Activated naive CD8-positive, alpha-beta T cell treated with anti-CD3 and anti-CD28 coated beads, Interleukin-2, amount 50 U/mL, for 16 hours (primary cell): ENCODE results near the gene CES4A.
"Not testable (repeated sequence)": the region's sequence is repeated elsewhere in the genome, so short reads cannot be mapped to it uniquely, and the experiment has no call there.

Experiments used
- DNase-seq: peaks from one replicate; pipeline ENCODE4 v3.0.0-alpha.2; 2020; ENCODE audit warnings: low read depth, low spot score

CES4A gene

DNA sequence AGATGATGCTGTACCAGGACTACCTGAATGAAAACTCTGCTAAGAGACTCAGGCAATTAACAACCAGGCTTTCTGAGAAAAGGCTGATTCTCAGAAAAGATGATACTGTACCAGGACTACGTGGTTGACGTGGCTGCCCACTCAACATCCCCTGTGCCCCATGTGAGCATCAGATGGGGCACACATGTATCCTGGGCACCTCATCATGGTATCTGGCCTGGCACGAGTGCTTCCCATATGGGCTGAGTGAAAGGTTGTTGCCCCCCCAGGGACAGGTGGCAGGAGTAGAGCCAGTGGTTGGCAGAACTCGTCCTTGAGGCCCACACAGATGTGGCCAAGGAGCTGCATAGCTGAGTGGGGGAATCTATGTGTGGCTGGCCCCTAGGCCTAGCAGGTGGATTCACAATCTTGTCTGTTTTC is 3.5 kb upstream of the CES4A start:
- DNase-seq: no peak

DNA sequence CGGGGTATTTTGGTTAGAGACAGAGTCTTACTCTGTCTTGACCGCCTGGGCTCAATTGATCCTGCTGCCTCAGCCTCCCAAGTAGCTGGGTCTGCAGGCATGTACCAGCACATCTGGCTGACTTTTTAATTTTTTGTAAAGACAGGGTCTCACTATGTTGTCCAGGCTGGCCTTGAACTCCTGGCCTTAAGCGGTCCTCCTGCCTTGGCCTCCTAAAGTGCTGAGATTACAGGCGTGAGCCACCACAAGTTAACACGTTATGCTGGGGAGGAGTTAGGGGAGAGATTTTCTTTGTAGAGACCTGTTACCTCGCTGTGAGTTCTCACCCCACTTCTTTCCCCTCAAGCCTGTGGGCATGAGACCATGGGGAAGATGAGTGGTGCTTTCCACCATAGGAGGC is 1.8 kb upstream of the CES4A start:
- DNase-seq: no peak

DNA sequence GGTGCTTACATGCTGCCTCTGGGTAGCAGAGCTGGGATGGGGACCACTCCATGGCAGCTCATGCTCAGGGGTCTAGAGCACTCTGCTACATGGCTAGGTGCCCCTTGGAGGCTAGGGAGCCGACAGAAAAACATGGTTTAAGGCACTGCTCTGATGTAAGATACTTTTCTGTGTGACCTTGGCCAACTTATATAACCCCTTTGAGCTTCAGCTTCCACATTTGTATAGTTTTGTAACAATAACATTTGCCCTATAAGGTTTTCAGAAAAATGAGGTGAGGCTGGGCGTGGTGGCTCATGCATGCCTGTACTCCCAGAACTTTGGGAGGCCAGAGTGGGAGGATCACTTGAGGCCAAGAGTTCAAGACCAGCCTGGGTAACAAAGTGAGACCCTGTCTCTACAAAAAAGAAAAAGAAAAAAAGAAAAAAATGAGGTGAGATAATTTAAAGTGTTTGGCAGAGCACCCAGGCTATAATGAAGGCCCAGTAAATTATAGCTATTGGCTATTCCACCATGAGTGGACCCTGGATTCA is 3.2 kb downstream of the CES4A start:
- DNase-seq: no peak

DNA sequence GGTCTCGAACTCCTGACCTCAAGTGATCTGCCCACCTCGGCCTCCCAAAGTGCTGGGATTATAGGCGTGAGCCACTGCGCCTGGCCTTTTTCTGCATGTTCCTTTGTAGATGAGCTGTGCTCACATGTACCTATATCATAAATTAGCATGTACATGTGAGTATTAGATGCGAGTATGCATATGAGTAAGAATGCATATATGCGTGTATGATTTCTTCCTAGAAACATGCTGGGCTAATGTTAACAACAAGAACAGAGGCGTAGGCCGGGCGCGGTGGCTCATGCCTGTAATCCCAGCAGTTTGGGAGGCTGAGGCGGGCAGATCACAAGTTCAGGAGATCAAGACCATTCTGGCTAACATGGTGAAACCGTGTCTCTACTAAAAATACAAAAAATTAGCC is 5.2 kb downstream of the CES4A start:
- not testable (repeated sequence) for DNase-seq

DNA sequence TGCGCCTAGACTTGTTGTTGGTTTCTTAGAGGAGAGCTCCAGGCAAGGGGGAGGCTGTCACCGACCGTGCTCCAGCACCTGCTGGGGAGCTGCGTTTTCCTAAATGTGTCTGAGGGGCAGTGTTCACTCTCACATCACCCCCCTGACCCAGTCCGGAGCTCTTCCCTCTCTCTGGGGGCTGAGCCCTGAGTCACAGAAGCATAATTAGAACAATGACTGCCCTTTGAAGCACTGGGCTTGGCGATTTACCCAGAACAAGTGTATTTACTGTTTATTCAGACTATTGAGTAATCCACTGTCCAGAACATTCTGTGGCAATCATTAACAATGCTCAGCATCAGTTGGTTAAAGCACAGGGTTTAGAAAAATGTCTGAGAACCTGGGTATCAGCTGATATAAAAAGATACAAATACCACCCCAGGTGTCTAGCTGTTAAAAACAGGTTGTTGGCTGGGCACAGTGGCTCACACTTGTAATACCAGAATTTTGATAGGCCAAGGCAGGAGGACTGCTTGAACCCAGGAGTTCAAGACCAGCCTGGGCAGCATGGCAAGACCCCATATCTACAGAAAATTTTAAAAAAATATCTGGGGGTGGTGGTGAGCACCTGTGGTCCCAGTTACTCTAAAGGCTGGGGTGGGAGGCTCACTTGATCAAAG is 8.1 kb downstream of the CES4A start:
- DNase-seq: no peak

DNA sequence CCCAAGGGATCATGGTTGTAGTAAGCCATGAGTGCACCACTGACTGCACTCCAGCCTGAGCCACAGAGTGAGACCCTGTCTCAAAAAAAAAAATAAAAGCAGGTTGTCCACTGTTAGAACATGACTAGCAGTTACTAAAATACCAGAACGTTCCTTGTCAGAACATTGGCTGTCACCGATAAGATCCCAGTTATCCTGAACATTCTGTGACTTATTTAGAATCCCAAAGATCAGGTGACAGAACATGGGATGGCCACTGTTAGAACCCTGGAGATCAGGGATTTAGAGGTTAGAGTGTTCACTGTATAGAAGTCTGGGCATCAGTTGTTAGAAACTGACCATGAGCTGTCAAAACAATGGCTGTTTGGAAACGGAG is 8.6 kb downstream of the CES4A start:
- DNase-seq: no peak

DNA sequence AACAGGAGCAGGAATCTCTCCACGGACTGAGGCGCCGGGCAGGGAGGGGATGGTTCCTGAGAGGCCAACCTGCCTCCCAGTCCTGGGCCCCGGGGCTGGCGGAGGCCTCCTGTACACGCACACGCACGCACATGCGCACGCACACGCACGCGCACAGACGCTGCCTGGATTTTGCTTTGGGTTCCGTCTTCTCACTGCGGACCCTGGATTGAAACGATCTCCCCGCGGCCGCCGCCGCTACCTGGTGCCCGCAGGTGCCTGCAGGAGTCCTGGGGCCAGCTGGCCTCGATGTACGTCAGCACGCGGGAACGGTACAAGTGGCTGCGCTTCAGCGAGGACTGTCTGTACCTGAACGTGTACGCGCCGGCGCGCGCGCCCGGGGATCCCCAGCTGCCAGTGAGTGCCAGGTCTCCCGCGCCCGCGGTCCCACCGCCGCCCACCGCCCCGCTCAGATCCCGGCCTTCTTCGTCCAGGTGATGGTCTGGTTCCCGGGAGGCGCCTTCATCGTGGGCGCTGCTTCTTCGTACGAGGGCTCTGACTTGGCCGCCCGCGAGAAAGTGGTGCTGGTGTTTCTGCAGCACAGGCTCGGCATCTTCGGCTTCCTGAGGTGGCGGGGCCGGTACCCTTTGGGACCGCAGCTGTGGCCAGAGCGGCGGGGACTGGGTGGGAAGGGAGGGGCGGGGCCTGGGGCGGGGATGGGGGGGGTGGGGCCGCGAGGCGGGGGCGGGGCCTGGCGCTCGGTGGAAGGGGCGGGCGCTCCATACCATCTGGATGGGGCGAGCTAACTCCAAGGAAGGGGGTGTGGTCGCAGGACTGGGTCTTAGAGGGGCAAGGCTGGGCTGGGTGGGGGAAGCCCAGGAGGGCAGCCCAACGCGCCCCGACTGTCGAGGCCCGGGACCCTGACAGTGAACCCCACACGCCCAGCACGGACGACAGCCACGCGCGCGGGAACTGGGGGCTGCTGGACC is 12.3 kb downstream of the CES4A start:
- no peak for DNase-seq

DNA sequence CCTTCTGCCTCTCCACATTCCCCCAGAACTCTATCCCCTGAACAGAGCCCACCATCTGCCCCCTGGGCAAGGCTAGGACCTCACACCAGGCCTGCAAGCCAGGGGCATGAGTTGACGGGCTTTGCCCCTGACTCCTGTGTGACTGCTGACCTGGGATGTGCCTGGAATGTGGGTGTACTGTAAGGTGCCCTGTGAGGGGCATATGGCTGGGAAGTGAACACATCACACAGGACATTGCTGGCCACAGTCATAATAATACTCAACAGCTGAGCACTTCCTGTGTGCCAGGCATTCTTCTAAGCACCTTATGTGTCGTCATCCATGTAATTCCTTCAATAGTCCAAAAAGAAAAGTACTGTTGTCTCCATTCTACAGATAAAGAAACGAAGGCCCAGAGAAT is 13.3 kb downstream of the CES4A start:
- DNase-seq: no peak

DNA sequence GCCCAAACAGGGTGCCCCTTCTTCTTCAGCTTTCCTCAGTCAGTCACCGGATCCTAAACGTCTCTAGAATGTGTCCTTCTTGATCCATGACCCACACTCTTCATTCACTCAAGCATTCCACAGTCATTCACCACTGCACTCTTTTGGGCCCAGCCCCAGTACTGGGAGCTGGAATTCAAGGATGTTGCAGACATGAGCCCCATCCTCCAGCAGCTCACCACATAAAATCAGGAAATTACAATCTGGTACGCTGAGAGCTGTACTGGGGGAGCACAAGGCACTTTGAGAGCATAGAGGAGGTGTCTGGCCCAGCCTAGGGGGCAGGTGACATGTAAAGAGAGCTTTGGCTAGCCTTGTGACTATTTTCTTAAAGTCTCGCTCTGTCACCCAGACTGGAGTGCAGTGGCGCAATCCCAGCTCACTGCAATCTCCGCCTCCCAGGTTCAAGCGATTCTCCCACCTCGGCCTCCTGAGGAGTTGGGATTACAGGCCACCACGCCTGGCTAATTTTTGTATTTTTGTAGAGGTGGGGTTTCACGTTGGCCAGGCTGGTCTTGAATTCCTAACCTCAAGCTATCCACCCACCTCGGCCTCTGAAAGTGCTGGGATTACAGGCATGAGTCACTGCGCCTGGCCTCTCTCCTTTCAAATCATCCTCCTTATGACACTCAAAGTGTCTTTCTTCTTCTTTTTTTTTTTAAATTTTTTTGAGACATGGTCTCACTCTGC is 18.7 kb downstream of the CES4A start:
- DNase-seq: no peak

DNA sequence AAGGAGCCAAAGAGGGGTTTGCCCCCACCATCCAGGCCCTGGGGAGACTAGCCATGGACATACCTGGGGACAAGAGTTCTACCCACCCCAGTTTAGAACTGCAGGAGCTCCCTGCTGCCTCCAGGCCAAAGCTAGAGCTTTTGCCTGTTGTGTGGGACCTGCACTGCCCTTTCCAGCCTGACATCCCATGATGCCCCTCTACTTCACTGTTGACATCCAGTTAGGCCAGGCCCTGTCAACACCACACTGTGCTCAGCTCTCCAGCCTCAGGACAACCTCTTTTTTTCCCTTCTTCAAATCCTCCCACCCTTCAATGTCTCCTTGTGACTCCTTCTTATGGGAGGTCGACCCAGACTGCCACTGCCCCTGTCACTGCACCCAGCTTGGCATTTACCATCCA is 20.8 kb downstream of the CES4A start:
- no peak for DNase-seq

DNA sequence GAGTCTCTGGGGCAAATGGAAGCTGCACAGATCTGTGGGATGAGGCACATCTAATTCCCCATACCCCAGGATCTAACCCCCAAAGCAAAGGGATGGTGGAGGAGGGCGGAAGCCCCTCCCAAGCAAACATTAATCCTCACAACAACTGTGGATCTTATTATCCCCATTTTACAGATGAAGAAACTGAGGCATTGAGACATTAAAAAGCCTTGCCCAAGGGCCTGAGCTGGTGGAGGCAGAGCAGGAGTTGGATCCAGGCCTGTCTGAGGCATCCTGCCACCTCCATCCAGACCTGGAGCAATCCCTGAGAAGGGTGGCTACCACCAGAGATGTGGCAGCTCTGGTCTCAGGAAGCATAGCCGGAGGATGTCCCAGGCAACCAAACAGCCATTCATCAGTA is 22.9 kb downstream of the CES4A start:
- no peak for DNase-seq

DNA sequence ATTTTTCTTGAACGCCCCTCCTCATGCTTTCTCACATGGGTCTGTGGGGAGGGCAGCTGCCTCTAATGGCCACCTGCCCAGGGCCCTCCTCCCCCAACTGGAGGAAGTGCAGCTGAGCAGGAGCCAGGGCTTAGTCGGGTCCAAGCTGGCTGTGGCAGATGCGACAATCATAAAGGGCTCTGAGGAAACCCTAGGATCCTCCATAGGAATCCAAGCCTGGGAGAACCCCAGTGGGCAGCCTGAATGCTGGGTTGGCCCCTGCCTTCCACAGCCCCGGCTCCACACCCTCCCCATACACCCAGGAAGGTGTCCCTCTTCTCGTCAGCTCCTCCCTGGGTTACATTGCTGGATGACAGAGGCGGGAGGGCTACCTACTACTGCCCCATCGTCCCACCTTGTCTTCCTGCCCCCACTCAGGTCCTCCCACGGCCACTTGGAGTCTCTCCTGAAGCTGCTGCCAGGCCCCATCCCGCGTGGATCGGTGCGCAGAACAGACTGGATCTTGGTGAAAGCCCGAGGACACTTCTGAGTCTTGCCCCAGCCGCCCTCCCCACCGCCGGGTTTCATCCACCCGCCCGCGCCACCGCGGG is 24.9 kb downstream of the CES4A start:
- no peak for DNase-seq

DNA sequence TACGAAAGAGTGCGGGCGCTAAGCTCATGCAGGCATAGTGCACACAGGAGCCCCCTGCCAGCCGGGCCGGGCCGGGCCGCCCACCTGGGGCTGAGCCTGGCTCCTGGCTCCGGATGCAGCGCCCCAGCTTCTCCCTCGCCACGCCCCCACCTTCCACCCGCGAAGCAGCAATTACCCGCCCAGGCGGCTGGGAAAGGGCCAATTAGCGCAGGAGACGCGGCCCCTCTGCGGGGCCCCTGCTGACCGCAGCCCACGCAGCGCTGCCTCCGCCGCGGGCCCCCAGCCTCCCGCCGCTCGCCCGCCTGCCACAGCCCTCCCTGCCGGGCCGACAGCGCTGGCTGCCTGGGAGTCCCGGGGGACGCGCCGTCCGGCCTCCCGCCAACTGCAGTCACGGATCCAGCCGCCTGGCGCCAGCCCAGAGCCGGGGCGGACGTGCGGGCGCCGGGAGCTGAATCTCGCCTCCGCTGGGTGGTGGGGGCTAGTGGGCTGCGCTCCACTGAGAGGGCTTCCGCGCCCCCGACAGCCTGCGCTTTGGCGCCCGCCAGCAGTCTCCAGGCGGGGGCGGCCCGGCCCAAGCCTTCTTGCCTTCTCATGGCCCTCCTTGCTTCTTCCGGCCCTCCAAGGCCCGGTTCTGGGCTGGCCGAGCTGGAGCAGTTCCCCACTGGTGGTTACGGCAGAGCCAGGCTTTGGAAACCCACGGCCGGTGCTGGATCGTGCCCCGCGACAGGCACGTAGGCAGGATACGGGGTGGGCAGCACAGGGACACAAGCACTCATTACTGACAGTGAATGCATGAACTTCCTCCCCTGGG is 25.6 kb downstream of the CES4A start:
- peak; percentile 26 for DNase-seq

DNA sequence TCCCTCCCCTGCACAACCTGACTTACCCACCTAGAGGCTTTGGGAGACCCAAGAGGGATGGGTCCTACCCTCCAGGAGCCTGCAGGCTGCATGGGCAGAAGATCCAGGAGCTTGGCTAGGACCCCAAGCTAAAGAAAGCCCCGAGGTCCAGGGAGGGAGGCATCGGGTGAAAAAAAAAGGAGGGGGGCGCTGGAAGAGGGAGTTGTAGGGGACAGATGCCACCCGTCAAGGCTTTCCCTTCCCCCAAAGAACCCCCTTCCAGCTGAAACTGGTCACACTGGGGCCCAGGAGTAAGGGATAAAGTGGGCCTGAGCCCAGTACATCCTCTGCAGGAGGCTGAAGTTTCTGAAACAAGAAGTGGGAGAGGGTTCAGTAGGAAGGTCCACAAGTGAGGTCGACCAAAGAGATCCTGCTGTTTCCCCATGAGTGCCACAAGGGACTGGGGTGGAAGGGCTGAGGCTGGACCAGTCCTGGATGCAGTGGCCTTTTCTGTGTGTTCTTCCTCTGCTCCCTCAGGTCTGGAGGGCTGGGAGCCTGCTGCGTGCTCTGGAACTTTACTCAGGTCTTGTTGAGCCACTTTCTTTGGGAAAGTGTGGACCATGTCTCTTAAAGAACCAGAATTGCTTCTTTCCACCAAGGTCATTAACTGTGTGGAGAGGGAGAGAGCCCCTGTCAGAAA is 26.4 kb downstream of the CES4A start:
- DNase-seq: no peak

DNA sequence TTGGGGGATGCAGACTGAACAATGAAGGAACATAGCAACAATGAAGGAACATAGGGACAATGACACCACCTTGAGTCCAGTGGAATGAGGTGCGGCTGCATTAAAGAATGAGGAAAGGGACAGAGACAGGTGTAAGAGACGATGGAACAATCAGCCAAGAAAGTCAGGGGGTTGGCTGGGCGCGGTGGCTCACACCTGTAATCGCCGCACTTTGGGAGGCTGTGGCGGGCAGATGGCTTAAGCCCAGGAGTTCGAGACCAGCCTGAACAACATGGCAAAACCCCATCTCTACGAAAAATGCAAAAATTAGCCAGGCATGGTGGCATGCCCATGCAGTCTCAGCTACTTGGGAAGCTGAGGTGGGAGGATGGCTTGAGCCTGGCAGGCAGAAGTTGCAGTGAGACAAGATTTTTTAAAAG is 26.9 kb downstream of the CES4A start:
- DNase-seq: no peak

DNA sequence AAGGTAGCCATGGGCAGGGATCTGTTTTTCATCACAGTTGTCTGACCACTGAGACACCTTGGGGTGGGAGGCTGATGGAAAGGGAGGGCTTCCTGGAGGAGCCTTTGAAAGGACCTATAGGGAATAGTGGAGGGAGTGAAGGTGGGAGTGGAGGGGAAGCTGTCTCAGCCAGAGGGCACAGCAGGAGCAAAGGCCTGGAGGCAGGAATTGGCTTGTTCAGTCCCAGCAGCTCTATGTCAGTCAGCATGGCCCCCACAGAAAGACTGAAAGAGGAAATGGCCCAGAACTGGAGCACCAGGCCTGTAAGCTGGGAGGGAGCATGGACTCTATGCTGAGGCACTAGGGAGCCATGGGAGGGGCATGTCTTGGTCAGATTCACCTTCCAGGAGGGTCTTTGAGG is 27.8 kb downstream of the CES4A start:
- DNase-seq: no peak

DNA sequence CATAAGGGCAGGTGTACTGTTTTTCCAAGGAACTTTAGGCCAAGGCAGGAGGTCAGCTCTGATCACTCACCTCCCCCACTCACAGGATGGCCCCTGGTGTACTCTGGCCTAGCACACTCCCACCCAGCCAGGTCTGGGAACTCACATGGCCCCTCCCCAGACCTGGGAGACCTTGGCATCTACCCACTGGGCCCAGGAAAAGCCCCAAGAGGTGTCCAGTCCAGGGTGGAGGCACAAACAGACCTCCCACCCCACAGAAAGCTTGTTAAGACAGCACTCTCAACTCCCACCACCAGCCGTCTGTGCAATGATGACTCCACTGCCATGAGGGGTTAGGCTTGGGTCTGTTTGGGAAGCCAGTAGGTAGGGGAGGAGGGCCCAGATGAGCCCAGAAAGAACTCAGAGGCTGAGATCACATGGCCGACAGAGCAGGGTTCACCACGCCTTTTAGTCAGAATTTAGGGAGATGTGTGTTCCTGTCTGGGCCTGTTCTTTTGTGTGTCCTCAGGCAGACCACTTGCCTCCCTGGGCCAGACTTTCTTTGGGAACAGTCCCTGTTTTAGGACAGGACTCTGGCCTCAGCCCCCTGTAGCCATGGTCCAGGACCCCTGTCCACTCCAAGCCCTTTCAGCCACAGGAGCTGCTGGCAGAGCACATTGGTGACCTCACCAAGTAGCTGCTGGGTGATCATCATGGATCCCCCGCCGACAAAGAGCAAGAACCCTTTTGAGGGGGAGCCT is 28.5 kb downstream of the CES4A start:
- no peak for DNase-seq

DNA sequence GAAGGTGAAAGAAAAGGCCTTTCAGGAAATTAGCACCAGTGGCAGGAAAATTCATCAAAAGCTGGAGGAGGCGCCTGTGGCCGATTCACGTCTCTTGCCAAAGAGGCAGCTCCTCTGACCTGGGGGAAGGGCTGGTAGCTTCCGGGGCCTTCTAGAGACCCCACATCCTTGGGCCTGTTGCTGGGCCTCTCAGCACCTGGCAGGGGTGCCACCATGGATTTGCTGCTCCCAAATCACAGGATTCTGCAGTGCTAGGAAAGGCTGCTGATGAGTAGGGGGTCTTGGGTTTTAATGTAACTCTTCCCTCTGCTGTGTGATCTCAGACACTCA is 29.0 kb downstream of the CES4A start:
- DNase-seq: no peak

DNA sequence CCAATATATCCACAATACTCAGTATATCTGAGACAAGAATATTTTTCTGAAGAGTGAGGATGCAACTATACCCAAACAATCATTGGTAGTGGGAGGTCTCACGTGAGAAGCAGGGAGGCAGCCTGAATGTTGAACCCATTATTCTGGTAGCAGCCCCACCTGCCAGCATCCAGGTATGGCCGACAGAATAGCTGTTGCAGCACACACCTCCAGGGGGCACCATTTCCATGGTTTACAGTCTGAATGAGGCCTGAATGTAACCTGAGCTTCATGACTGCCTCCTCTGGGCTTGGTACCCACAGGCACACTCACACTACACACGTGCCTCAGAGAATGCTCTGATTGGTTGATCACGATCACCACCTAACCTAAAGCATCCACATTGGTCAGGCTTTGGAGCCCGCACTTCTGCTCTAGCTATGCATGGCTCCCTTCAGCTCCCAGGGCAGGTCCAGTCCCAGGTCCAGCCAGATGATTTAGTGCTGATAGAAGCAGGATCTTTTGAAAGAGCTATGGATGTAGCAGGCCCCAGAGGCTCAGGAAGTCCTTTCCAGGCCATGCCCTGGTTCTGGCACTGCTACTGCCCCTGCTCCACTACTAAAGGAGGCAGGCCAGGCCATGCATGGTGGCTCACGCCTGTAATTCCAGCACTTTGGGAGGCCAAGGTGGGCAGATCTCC is 29.6 kb downstream of the CES4A start:
- peak; percentile 81 for DNase-seq
